ENCODE results near the gene NLGN1. TPM values are rescaled to one million over a fixed set of nuclear protein-coding genes. Genes with fewer than 3 reads are reported as not detected.

NLGN1 gene
- total and polyA plus RNA-seq, 2 experiments from 2014 or later, result 14.3 to 20.1 TPM

DNA sequence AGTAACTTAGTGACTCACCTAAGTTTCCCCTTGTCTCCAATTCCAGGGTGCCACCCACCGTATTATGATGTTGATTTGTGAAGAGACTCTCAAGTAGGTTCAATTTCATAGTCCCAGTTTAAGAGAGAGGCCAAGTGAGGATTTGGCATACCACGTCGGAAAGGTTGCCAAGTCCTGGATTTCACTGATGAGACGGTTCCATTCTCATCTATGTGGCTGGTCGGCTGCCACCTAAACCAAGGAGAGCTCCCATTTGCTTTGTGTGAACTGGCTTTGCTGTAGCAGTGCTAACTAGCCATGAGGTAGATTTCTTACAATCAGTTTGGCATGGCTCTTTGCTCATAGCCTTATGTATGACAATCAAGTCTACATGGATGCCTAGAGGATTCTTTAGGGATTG, 653.6 kb downstream of the NLGN1 start:
- Histone ChIP-seq H3K4me2 (ENCODE audit: unreplicated experiment) (no peak overlapping the region), H2AFZ (no peak overlapping the region), H3K36me3 (ENCODE audit: low read depth) (no peaks in the 10 kb centered on the region), H3F3A (ENCODE audit: insufficient read depth) (no peaks in the 10 kb centered on the region), H3K4me1 (ENCODE audit: insufficient read depth) (no peaks in the 10 kb centered on the region), H3K9me2 (ENCODE audit: insufficient read depth) (no peaks in the 10 kb centered on the region), H3K9ac (no peak overlapping the region), H3K27me3 (replicated peaks; ENCODE audit: insufficient read depth) (no peaks in the 10 kb centered on the region), H3K4me3 (no peak overlapping the region), H3K79me2 (ENCODE audit: insufficient read depth) (no peaks in the 10 kb centered on the region), H4K20me1 (ENCODE audit: insufficient read depth) (no peaks in the 10 kb centered on the region), H3K27ac (no peak overlapping the region), H3K9me3 (ENCODE audit: low read depth) (no peaks in the 10 kb centered on the region)
- no peak for DNase-seq
- TF ChIP-seq EZH2 (IDR thresholded peaks at IDR 0.05; ENCODE audit: insufficient read depth, poor library complexity, severe bottlenecking) (no peak), EZH2phosphoT487 (IDR thresholded peaks at IDR 0.05; ENCODE audit: insufficient read depth, low read depth) (no peak)
- WGBS, 2 experiments (ENCODE audit: low coverage in 1 of 2, low lambda C conversion rate in 2 of 2, missing lambda C conversion rate in 2 of 2), result 73 to 86% methylated on average over 5 of the region's 5 CpGs
- in situ Hi-C loops (cut with MboI), result no loop called here

- Histone ChIP-seq H3K27me3 (replicated peaks; ENCODE audit: insufficient read depth) (no peaks in the 10 kb centered on the region), H2AFZ (no peak overlapping the region), H4K20me1 (ENCODE audit: insufficient read depth) (no peaks in the 10 kb centered on the region), H3K4me2 (ENCODE audit: unreplicated experiment) (no peak overlapping the region), H3F3A (ENCODE audit: insufficient read depth) (no peaks in the 10 kb centered on the region), H3K9ac (no peak overlapping the region), H3K9me3 (ENCODE audit: low read depth) (no peaks in the 10 kb centered on the region), H3K36me3 (ENCODE audit: low read depth) (no peaks in the 10 kb centered on the region), H3K4me3 (no peak overlapping the region), H3K79me2 (ENCODE audit: insufficient read depth) (no peaks in the 10 kb centered on the region), H3K9me2 (ENCODE audit: insufficient read depth) (no peaks in the 10 kb centered on the region), H3K27ac (no peak overlapping the region), H3K4me1 (ENCODE audit: insufficient read depth) (no peaks in the 10 kb centered on the region)
- in situ Hi-C loops (cut with MboI), result no loop called here
- 30 to 34% methylated on average over 4 of the region's 4 CpGs for WGBS, 2 experiments (ENCODE audit: low coverage in 1 of 2, low lambda C conversion rate in 2 of 2, missing lambda C conversion rate in 2 of 2)
- TF ChIP-seq EZH2phosphoT487 (IDR thresholded peaks at IDR 0.05; ENCODE audit: insufficient read depth, low read depth), result no peak
- no peak for DNase-seq
These were observed 661.3 kb downstream of the NLGN1 start for GRCh38 chr3:174058804-174059203.

GRCh38 chr3:174060431-174060830, 662.9 kb downstream of the NLGN1 start:
- no peaks in the 10 kb centered on the region for H3K4me1 ChIP-seq (ENCODE audit: insufficient read depth)
- no peak overlapping the region for H2AFZ ChIP-seq
- H3K79me2 ChIP-seq (ENCODE audit: insufficient read depth), result no peaks in the 10 kb centered on the region
- H3F3A ChIP-seq (ENCODE audit: insufficient read depth), result no peaks in the 10 kb centered on the region
- H3K4me2 ChIP-seq (ENCODE audit: unreplicated experiment), result no peak overlapping the region
- no peak overlapping the region for H3K9ac ChIP-seq
- TF ChIP-seq EZH2phosphoT487 (IDR thresholded peaks at IDR 0.05; ENCODE audit: insufficient read depth, low read depth) (no peak), EZH2 (IDR thresholded peaks at IDR 0.05; ENCODE audit: insufficient read depth, poor library complexity, severe bottlenecking) (no peak)
- H3K27me3 ChIP-seq (replicated peaks; ENCODE audit: insufficient read depth), result no peaks in the 10 kb centered on the region
- H3K36me3 ChIP-seq (ENCODE audit: low read depth), result no peaks in the 10 kb centered on the region
- no peak overlapping the region for H3K27ac ChIP-seq
- no peaks in the 10 kb centered on the region for H4K20me1 ChIP-seq (ENCODE audit: insufficient read depth)
- no peak for DNase-seq
- no peaks in the 10 kb centered on the region for H3K9me2 ChIP-seq (ENCODE audit: insufficient read depth)
- in situ Hi-C loops (cut with MboI), result no loop called here
- no peak overlapping the region for H3K4me3 ChIP-seq
- WGBS, 2 experiments (ENCODE audit: low coverage in 1 of 2, low lambda C conversion rate in 2 of 2, missing lambda C conversion rate in 2 of 2), result 26 to 41% methylated on average over 2 of the region's 2 CpGs
- no peaks in the 10 kb centered on the region for H3K9me3 ChIP-seq (ENCODE audit: low read depth)

GRCh38 chr3:174061162-174061561, 663.6 kb downstream of the NLGN1 start:
- no peaks in the 10 kb centered on the region for H3K79me2 ChIP-seq (ENCODE audit: insufficient read depth)
- no peak overlapping the region for H3K27ac ChIP-seq
- H3K9me3 ChIP-seq (ENCODE audit: low read depth), result no peaks in the 10 kb centered on the region
- no peak overlapping the region for H3K4me3 ChIP-seq
- no peaks in the 10 kb centered on the region for H3K27me3 ChIP-seq (replicated peaks; ENCODE audit: insufficient read depth)
- no peak overlapping the region for H3K4me2 ChIP-seq (ENCODE audit: unreplicated experiment)
- H3K9ac ChIP-seq, result no peak overlapping the region
- in situ Hi-C loops (cut with MboI), result no loop called here
- no peaks in the 10 kb centered on the region for H3K36me3 ChIP-seq (ENCODE audit: low read depth)
- H3K4me1 ChIP-seq (ENCODE audit: insufficient read depth), result no peaks in the 10 kb centered on the region
- H3K9me2 ChIP-seq (ENCODE audit: insufficient read depth), result no peaks in the 10 kb centered on the region
- no peak for DNase-seq
- TF ChIP-seq EZH2phosphoT487 (IDR thresholded peaks at IDR 0.05; ENCODE audit: insufficient read depth, low read depth) (no peak), EZH2 (IDR thresholded peaks at IDR 0.05; ENCODE audit: insufficient read depth, poor library complexity, severe bottlenecking) (no peak)
- no peaks in the 10 kb centered on the region for H3F3A ChIP-seq (ENCODE audit: insufficient read depth)
- no peaks in the 10 kb centered on the region for H4K20me1 ChIP-seq (ENCODE audit: insufficient read depth)
- H2AFZ ChIP-seq, result no peak overlapping the region

- WGBS, 2 experiments (ENCODE audit: low coverage in 1 of 2, low lambda C conversion rate in 2 of 2, missing lambda C conversion rate in 2 of 2), result 84 to 90% methylated on average over 1 of the region's 1 CpG
These were observed 664.2 kb downstream of the NLGN1 start for GRCh38 chr3:174061731-174062130.

More at GRCh38 chr3:174061731-174062130, 664.2 kb downstream of the NLGN1 start:
- Histone ChIP-seq H3F3A (ENCODE audit: insufficient read depth) (no peaks in the 10 kb centered on the region), H3K4me1 (ENCODE audit: insufficient read depth) (no peaks in the 10 kb centered on the region), H3K27ac (no peak overlapping the region), H3K9me2 (ENCODE audit: insufficient read depth) (no peaks in the 10 kb centered on the region), H3K27me3 (replicated peaks; ENCODE audit: insufficient read depth) (no peaks in the 10 kb centered on the region), H2AFZ (no peak overlapping the region), H3K79me2 (ENCODE audit: insufficient read depth) (no peaks in the 10 kb centered on the region), H3K4me3 (no peak overlapping the region), H3K36me3 (ENCODE audit: low read depth) (no peaks in the 10 kb centered on the region), H3K9me3 (ENCODE audit: low read depth) (no peaks in the 10 kb centered on the region), H4K20me1 (ENCODE audit: insufficient read depth) (no peaks in the 10 kb centered on the region), H3K4me2 (ENCODE audit: unreplicated experiment) (no peak overlapping the region), H3K9ac (no peak overlapping the region)
- in situ Hi-C loops (cut with MboI), result no loop called here
- no peak for DNase-seq
- TF ChIP-seq EZH2 (IDR thresholded peaks at IDR 0.05; ENCODE audit: insufficient read depth, poor library complexity, severe bottlenecking) (no peak), EZH2phosphoT487 (IDR thresholded peaks at IDR 0.05; ENCODE audit: insufficient read depth, low read depth) (no peak)

Measured in GM23248 (cell line).